Retinal pigment epithelial cell (primary cell): ENCODE measurements around the gene GINS3.

Experiments used
- DNase-seq: peaks from one replicate; pipeline ENCODE4 v3.0.0-alpha.2; 2010; ENCODE audit warnings: low read depth
- H3K4me3 ChIP-seq: 2 replicates; pipeline ENCODE4 v1.5.1; 2011; ENCODE audit warnings: mild to moderate bottlenecking, low read length, control low read depth, moderate library complexity
- TF ChIP-seq, protein P1 (sequence below): conservative IDR thresholded peaks from 2 replicates; pipeline ENCODE4 v1.5.1; 2011; ENCODE audit warnings: low read depth, low read length, control low read depth, inconsistent platforms

GINS3 gene

DNA sequence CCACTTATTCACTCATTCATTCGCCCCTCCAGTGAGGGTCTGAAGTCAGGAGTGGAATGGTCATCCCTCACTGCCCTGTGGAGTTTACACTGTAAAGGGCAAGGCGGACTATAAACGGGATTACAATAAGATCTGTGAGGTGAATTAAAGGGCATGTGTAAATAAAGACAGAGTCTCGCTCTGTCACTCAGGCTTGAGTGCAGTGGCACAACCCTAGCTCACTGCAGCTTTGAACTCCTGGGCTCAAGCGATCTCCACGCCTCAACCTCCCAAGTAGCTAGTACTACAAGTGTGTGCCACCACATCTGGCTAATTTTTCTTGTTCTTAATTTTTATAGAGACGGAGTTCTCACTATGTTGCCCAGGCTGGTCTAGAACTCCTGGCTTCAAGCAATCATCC lies 25.8 kb downstream of the GINS3 start:
- no peak overlapping the region for H3K4me3 ChIP-seq
- no peak for DNase-seq
- TF ChIP-seq, protein P1, sequence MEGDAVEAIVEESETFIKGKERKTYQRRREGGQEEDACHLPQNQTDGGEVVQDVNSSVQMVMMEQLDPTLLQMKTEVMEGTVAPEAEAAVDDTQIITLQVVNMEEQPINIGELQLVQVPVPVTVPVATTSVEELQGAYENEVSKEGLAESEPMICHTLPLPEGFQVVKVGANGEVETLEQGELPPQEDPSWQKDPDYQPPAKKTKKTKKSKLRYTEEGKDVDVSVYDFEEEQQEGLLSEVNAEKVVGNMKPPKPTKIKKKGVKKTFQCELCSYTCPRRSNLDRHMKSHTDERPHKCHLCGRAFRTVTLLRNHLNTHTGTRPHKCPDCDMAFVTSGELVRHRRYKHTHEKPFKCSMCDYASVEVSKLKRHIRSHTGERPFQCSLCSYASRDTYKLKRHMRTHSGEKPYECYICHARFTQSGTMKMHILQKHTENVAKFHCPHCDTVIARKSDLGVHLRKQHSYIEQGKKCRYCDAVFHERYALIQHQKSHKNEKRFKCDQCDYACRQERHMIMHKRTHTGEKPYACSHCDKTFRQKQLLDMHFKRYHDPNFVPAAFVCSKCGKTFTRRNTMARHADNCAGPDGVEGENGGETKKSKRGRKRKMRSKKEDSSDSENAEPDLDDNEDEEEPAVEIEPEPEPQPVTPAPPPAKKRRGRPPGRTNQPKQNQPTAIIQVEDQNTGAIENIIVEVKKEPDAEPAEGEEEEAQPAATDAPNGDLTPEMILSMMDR: no peak

DNA sequence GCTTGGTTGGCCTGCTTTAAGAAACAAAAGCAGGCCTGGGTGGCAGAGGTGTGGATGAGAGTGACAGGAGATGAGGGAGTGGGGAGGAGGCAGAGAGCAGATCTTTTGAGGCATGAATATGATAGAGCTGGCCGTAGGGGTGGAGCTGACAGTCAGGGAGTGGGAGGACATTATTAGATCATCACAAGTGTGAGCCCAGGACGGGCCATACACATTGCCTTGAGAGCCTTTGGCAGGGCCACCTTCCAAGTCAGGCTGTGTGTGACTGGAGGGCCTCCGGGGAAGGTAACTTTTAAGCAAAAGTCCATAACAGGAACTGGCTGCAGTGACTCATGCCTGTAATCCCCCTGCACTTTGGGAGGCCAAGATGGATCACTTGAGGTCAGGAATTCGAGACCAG lies 26.3 kb downstream of the GINS3 start:
- no peak overlapping the region for H3K4me3 ChIP-seq
- TF ChIP-seq, protein P1: no peak
- peak; percentile 35 for DNase-seq

GRCh38 chr16:58419241-58419990 lies 27.1 kb downstream of the GINS3 start:
- H3K4me3 ChIP-seq: no peak overlapping the region
- DNase-seq: no peak
- TF ChIP-seq, protein P1: no peak

DNA sequence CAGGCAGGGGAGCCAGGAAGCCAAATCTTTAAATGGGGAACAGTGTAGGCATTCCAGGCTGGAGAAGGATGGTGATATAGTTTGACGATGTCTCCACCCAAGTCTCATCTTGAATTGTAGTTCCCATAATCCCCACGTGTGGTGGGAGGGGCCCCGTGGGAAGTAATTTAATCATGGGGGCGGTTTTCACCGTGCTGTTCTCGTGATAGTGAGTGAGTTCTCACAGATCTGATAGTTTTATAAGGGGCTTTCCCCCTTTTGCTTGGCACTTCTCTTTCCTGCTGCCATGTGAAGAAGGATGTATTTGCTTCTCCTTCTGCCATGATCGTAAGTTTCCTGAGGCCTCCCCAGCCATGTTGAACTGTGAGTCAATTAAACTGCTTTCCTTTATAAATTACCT lies 28.8 kb downstream of the GINS3 start:
- DNase-seq: no peak
- TF ChIP-seq, protein P1: no peak
- no peak overlapping the region for H3K4me3 ChIP-seq

DNA sequence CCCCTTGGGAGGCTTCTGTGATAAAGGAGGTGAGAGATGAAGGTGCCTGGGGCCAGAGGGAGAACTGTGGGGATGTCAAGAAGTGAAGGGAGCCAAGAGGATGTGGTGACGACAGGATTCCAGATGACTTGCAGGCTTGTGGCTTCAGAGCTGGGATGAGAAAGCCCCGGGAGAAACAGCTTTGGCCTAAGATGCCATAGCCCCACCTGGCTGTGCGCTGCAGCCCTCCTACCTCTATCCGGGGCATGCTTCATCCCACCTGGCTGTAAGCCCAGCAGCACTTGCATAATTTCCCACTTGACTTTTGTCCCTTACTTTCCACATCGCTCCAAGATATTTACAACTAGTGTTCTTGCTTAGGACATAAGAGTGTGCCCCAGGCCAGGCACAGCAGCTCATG lies 29.3 kb downstream of the GINS3 start:
- no peak for DNase-seq
- no peak overlapping the region for H3K4me3 ChIP-seq
- TF ChIP-seq, protein P1: no peak

GRCh38 chr16:58422809-58423208 lies 30.5 kb downstream of the GINS3 start:
- TF ChIP-seq, protein P1: no peak
- no peak for DNase-seq
- no peak overlapping the region for H3K4me3 ChIP-seq

DNA sequence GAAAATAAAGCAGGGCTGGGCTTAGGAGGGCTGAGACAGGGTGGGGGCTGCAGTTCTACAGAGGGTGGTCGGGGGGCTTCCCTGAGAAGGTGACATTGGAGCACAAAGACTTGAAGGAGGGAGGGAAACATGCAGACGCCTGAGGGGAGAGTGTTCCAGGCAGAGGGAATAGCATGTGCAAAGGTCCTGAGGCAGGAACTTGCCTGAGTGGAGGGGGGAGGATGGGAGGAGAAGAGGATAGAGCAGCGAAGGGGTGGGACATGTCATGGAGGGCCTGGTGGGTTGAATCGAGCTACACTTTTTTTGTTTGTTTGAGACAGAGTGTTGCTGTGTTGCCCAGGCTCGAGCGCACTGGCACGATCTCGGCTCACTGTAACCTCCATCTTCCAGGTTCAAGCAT lies 33.0 kb downstream of the GINS3 start:
- no peak overlapping the region for H3K4me3 ChIP-seq
- DNase-seq: no peak
- TF ChIP-seq, protein P1: no peak
